Cardiac muscle cell (in vitro differentiated cells and primary cell): ENCODE results near the gene ELF2. TPM values are rescaled to one million over a fixed set of nuclear protein-coding genes. Genes with fewer than 3 reads are reported as not detected.
"Not testable (repeated sequence)": the region's sequence is repeated elsewhere in the genome, so short reads cannot be mapped to it uniquely, and the experiment has no call there.

Source experiments
- DNase-seq, 2 donors: peaks; one replicate each; pipeline versions ENCODE4 v3.0.0 to v3.0.0-alpha.2; 2010 to 2017; ENCODE audit warnings: low read depth in 1 of 2, low spot score in 1 of 2
- H3K27ac ChIP-seq: fragments of 200-600 bp; sonication (generic); 2 replicates; pipeline ENCODE4 v1.5.1; 2016
- H3K27me3 ChIP-seq: fragments of 200-600 bp; sonication (generic); 2 replicates; pipeline ENCODE4 v1.6.0; 2016; ENCODE audit warnings: control low read depth
- H3K36me3 ChIP-seq: fragments of 200-600 bp; sonication (generic); 2 replicates; pipeline ENCODE4 v1.5.1; 2016; ENCODE audit warnings: control low read depth
- H3K4me1 ChIP-seq: fragments of 200-600 bp; sonication (generic); 2 replicates; pipeline ENCODE4 v1.8.1; 2017; ENCODE audit warnings: low read depth, mild to moderate bottlenecking, mixed run types
- H3K4me3 ChIP-seq: fragments of 200-600 bp; sonication (generic); 2 replicates; pipeline ENCODE4 v1.5.1; 2016; ENCODE audit warnings: mild to moderate bottlenecking
- H3K9me3 ChIP-seq: fragments of 200-600 bp; sonication (generic); 2 replicates; pipeline ENCODE4 v1.5.1; 2017; ENCODE audit warnings: low read depth, mild to moderate bottlenecking, control low read depth
- CTCF ChIP-seq: IDR thresholded peaks from 2 replicates; pipeline ENCODE4 v1.5.1; 2012; ENCODE audit warnings: low read depth, mild to moderate bottlenecking, low read length
- polyA plus RNA-seq: library from polyadenylated mRNA; unstranded; fragments of >200 nt; fragmentation: Nextera tagmentation; extraction: Ambion mirVana; gene quantifications from 2 replicates; pipeline ENCODE4 v1.2.1, GENCODE V29; 2016
- total RNA-seq: library from RNA; depleted of rRNA; stranded (reverse); fragments of >200 nt; gene quantifications from 2 replicates; pipeline ENCODE4 v1.2.3, GENCODE V29; 2016

The ELF2 gene
- total and polyA plus RNA-seq, 2 experiments from 2014 or later = 45.7 to 57.5 TPM

- no peak overlapping the region for H3K27ac ChIP-seq
- no peak for DNase-seq
These were observed 30.9 kb upstream of the ELF2 start for GRCh38 chr4:139207873-139208403.

GRCh38 chr4:139207247-139207646, 30.2 kb upstream of the ELF2 start:
- Histone ChIP-seq H3K4me1 (no peaks in the 10 kb centered on the region), H3K36me3 (no peaks in the 10 kb centered on the region), H3K27ac (no peak overlapping the region), H3K27me3 (no peaks in the 10 kb centered on the region), H3K9me3 (no peaks in the 10 kb centered on the region), H3K4me3 (no peak overlapping the region)
- DNase-seq = no peak
- no peak for TF ChIP-seq CTCF

More at GRCh38 chr4:139207873-139208403, 30.9 kb upstream of the ELF2 start:
- Histone ChIP-seq H3K27me3 (no peaks in the 10 kb centered on the region), H3K4me3 (no peak overlapping the region), H3K9me3 (no peaks in the 10 kb centered on the region), H3K4me1 (no peaks in the 10 kb centered on the region), H3K36me3 (no peaks in the 10 kb centered on the region)
- no peak for TF ChIP-seq CTCF

GRCh38 chr4:139202991-139203390, 26.0 kb upstream of the ELF2 start:
- TF ChIP-seq CTCF = no peak

DNA sequence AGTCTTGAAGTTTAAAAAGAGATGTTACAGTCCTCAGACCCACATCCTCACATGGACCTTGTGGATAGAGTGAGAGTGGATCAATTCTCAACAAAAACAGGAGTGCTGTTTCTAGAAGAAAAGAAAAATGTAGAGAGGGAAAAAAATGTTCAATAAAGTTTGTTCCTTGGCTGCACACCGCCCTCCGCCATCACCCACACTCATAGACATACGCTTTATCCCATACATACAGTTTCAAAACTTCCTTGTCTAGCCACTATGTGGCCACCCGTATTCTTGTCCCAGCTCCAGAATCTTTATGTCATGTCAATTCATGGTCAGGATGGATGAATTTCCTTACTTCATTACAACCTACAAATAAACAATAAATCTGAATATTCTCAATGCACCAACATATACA, 23.5 kb upstream of the ELF2 start:
- Histone ChIP-seq H3K9me3 (no peaks in the 10 kb centered on the region), H3K36me3 (no peaks in the 10 kb centered on the region), H3K4me3 (no peak overlapping the region), H3K27me3 (no peaks in the 10 kb centered on the region), H3K27ac (no peak overlapping the region), H3K4me1 (no peaks in the 10 kb centered on the region)
- TF ChIP-seq CTCF = no peak
- no peak for DNase-seq

More at GRCh38 chr4:139202991-139203390, 26.0 kb upstream of the ELF2 start:
- Histone ChIP-seq H3K27ac (no peak overlapping the region), H3K36me3 (no peaks in the 10 kb centered on the region), H3K4me3 (no peak overlapping the region), H3K4me1 (no peaks in the 10 kb centered on the region), H3K27me3 (no peaks in the 10 kb centered on the region), H3K9me3 (no peaks in the 10 kb centered on the region)
- DNase-seq = no peak

GRCh38 chr4:139200102-139200501, 23.1 kb upstream of the ELF2 start:
- no peaks in the 10 kb centered on the region for H3K36me3 ChIP-seq
- H3K27me3 ChIP-seq = no peaks in the 10 kb centered on the region
- no peak overlapping the region for H3K27ac ChIP-seq
- H3K9me3 ChIP-seq = no peaks in the 10 kb centered on the region
- no peak for DNase-seq
- H3K4me1 ChIP-seq = no peaks in the 10 kb centered on the region
- no peak overlapping the region for H3K4me3 ChIP-seq
- TF ChIP-seq CTCF = no peak

DNA sequence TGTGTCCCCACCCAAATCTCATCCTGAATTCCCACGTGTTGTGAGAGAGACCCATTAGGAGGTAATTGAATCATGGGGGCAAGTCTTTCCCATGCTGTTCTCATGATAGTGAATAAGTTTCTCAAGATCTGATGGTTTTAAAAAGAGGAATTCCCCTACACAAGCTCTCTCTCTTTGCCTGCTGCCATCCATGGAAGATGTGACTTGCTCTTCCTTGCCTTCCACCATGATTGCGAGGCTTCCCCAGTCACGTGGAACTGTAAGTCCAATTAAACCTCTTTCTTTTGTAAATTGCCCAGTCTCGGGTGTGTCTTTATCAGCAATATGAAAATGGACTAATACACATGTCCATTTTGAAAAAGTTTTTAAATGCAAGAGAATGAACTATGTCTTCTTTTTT, 20.2 kb upstream of the ELF2 start:
- not testable (repeated sequence) for H3K9me3 ChIP-seq, H3K4me1 ChIP-seq, H3K4me3 ChIP-seq, H3K36me3 ChIP-seq, H3K27ac ChIP-seq, H3K27me3 ChIP-seq, DNase-seq
